ENCODE results near the gene INHBE.

Gene INHBE

GRCh38 chr12:57446292-57446960 is 8.7 kb upstream of the INHBE start (continued):
- TF ChIP-seq PBX3 (CRISPR knock-in tag; IDR thresholded peaks at IDR 0.05) (no peak), SCRT1 (tag by site-specific recombination; IDR thresholded peaks at IDR 0.05; ENCODE audit: borderline replicate concordance) (no peak), ZNF571 (tag by site-specific recombination; IDR thresholded peaks at IDR 0.05) (no peak), ZNF549 (tag by site-specific recombination; IDR thresholded peaks at IDR 0.05) (no peak), ZNF26 (tag by site-specific recombination; IDR thresholded peaks at IDR 0.05) (no peak), PRDM6 (tag by site-specific recombination; IDR thresholded peaks at IDR 0.05) (no peak), SCRT2 (tag by site-specific recombination; IDR thresholded peaks at IDR 0.05) (no peak), KLF7 (tag by site-specific recombination; IDR thresholded peaks at IDR 0.05; ENCODE audit: borderline replicate concordance) (no peak)

- ChIA-PET CTCF (interaction anchor here (0.6 to 9.7 kb wide), 6 partner anchors 10 to 234 kb away, joined by 3 to 219 read pairs (median 4); partner anchors contain the start of gene GLI1), POLR2A (no interaction called here)
- H3K27ac ChIP-seq (ENCODE audit: extremely low read depth, low read depth, low read length): no peak overlapping the region
- H3K4me1 ChIP-seq (ENCODE audit: control insufficient read depth, insufficient read depth, low read length): 0 out of 2 replicates have a peak, but pooled peaks cover 3% of the 10 kb centered on the region
- H3K4me3 ChIP-seq (ENCODE audit: low read depth, low read length): no peak overlapping the region
- H3K36me3 ChIP-seq (ENCODE audit: control insufficient read depth in 2 of 2, insufficient read depth in 1 of 2, low read length in 2 of 2): no peaks in the 10 kb centered on the region
- no peaks in the 10 kb centered on the region for H3K9me3 ChIP-seq (ENCODE audit: control insufficient read depth, insufficient read depth, low read depth, low read length)
- TF ChIP-seq AEBP2 (tag by site-specific recombination; IDR thresholded peaks at IDR 0.05; ENCODE audit: borderline replicate concordance) (no peak), ZFP41 (tag by site-specific recombination; IDR thresholded peaks at IDR 0.05; ENCODE audit: borderline replicate concordance) (no peak), PRDM10 (tag by site-specific recombination; IDR thresholded peaks at IDR 0.05) (no peak), KLF7 (tag by site-specific recombination; IDR thresholded peaks at IDR 0.05; ENCODE audit: borderline replicate concordance) (no peak), ZNF701 (tag by site-specific recombination; IDR thresholded peaks at IDR 0.05) (no peak), ZNF138 (tag by site-specific recombination; IDR thresholded peaks at IDR 0.05; ENCODE audit: borderline replicate concordance) (no peak), SP3 (tag by site-specific recombination; IDR thresholded peaks at IDR 0.05) (no peak), SALL2 (tag by site-specific recombination; IDR thresholded peaks at IDR 0.05; ENCODE audit: borderline replicate concordance) (no peak), KLF8 (tag by site-specific recombination; IDR thresholded peaks at IDR 0.05) (no peak), ZNF423 (tag by site-specific recombination; IDR thresholded peaks at IDR 0.05) (no peak), REST (tag by site-specific recombination; IDR thresholded peaks at IDR 0.05) (no peak), ZNF366 (tag by site-specific recombination; conservative IDR thresholded peaks at IDR 0.05) (no peak), ZNF560 (tag by site-specific recombination; IDR thresholded peaks at IDR 0.05; ENCODE audit: borderline replicate concordance) (no peak), ZNF404 (tag by site-specific recombination; IDR thresholded peaks at IDR 0.05) (no peak), ZFP69B (tag by site-specific recombination; IDR thresholded peaks at IDR 0.05) (no peak), ZNF473 (tag by site-specific recombination; IDR thresholded peaks at IDR 0.05) (no peak)
These were observed 6.4 kb upstream of the INHBE start for GRCh38 chr12:57448669-57449068.

Data from HEK293 (cell line).